HEK293 (cell line): ENCODE data around the gene ABCA2.

Experiments
- CTCF ChIP-seq: fragments of 450-650 bp; formaldehyde crosslinking; IDR thresholded peaks from 2 replicates; pipeline ENCODE4 v1.5.1; 2016; ENCODE audit warnings: missing biosample characterization, missing genetic modification characterization
- SALL2 ChIP-seq: fragments of 450-650 bp; formaldehyde crosslinking; IDR thresholded peaks from 2 replicates; pipeline ENCODE4 v1.5.0; 2017; ENCODE audit warnings: missing biosample characterization, mild to moderate bottlenecking, missing genetic modification characterization, borderline replicate concordance
- ZNF112 ChIP-seq: fragments of 450-650 bp; formaldehyde crosslinking; IDR thresholded peaks from 2 replicates; pipeline ENCODE4 v1.5.0; 2017; ENCODE audit warnings: missing biosample characterization, missing genetic modification characterization
- ZNF175 ChIP-seq: fragments of 450-650 bp; formaldehyde crosslinking; IDR thresholded peaks from 2 replicates; pipeline ENCODE4 v1.5.1; 2016; ENCODE audit warnings: missing biosample characterization, missing genetic modification characterization
- ZNF18 ChIP-seq: fragments of 450-650 bp; formaldehyde crosslinking; IDR thresholded peaks from 2 replicates; pipeline ENCODE4 v1.5.1; 2016; ENCODE audit warnings: missing biosample characterization, missing genetic modification characterization
- ZNF561 ChIP-seq: fragments of 450-650 bp; IDR thresholded peaks from 2 replicates; pipeline ENCODE4 v1.5.1; 2018; ENCODE audit warnings: missing biosample characterization, missing genetic modification characterization, borderline replicate concordance
- ZNF624 ChIP-seq: fragments of 450-650 bp; formaldehyde crosslinking; IDR thresholded peaks from 2 replicates; pipeline ENCODE4 v1.5.1; 2017; ENCODE audit warnings: missing biosample characterization, missing genetic modification characterization
- ZNF791 ChIP-seq: fragments of 450-650 bp; formaldehyde crosslinking; IDR thresholded peaks from 2 replicates; pipeline ENCODE4 v1.5.1; 2016; ENCODE audit warnings: missing biosample characterization, missing genetic modification characterization
- ZSCAN5A ChIP-seq: fragments of 450-650 bp; formaldehyde crosslinking; IDR thresholded peaks from 2 replicates; pipeline ENCODE4 v1.5.1; 2016; ENCODE audit warnings: missing biosample characterization, missing genetic modification characterization

- no peak for TF ChIP-seq SALL2
- TF ChIP-seq CTCF (tag by site-specific recombination) = no peak
- no peak for TF ChIP-seq ZNF18 (tag by site-specific recombination)
- no peak for TF ChIP-seq ZNF175
- TF ChIP-seq ZNF624 = no peak
- no peak for TF ChIP-seq ZNF561 (tag by site-specific recombination)
- TF ChIP-seq ZNF112 = no peak
- no peak for TF ChIP-seq ZSCAN5A (tag by site-specific recombination)
- no peak for TF ChIP-seq ZNF791 (tag by site-specific recombination)
Observed at GRCh38 chr9:137014166-137014565, 13.9 kb downstream of the ABCA2 start.
